Dermis microvascular lymphatic vessel endothelial cell (primary cell): ENCODE data around the gene NAA80. TPM values are rescaled to one million over a fixed set of nuclear protein-coding genes. Genes with fewer than 3 reads are reported as not detected.

Experiments
- DNase-seq, 2 donors: peaks; one replicate each; pipeline versions ENCODE4 v3.0.0 to v3.0.0-alpha.2; 2010; ENCODE audit warnings: low read depth in 2 of 2
- total RNA-seq: library from RNA; depleted of rRNA; stranded (reverse); fragments of >200 nt; gene quantifications from 2 replicates; pipeline ENCODE4 v1.2.1, GENCODE V29; 2014

The NAA80 gene
- total RNA-seq, 1 donor from 2014 or later: 4.5 TPM

DNA sequence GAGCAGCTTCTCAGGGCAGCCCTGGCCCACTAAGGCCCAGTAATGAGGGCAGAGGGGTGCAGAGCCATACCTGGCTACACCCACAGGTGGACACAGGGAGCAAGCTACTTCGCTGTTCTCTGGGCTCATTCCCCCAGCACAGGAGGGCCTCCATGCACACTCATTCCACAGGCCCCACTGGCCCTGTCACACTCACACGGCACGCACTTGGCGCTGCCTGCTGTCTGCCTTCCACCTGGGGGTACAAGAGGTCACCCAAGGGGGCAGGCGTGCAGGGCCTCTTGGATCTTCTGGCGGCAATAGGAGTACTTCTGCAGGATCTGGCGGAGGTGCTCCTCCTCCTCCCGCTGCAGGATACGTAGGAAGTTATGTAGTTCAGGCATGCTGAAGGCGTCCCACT is 31.1 kb upstream of the NAA80 start:
- no peak for DNase-seq

DNA sequence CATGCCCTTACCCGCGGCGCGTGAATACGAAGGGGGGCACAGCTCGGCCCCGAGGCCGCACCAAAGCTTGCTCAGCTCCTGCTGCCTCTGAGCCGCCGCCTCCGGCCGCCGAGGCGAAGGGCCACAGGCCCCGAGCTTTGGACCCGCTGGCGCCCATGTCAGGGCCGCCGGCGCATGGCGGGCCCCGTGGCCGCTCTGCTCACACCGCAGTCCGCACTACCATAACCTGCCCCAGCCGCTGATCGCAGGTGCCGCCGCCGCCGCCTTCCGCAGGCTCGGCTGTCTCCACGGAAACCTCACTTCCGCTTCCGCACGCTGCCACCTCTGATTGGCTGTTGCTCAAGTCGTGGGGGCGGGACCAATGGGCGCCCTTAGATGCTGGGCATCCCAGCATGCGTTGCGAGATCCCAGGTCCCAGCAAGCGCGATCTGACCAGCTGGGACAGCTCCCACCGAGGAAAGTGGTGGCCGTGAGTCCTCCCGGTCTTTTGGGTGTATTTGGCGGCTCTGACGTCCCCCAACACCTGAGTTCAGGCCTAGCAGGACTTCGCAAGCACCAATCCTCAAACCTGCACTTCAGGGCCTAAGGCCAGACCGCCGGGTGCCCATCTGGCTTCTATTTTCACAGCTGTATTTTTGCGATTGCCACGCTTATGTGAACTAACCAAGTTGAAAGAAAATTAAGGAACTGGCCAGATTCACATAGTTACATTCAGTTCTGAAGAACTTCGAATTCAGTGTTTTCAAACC is 28.9 kb upstream of the NAA80 start, which contains the start of gene TUSC2:
Gene TUSC2 (minus strand): TSS at position 281 of the 749 bp plus-strand sequence. CDS start 124 bp downstream, at position 157.
- DNase-seq: peak; percentile 93 to 98

- no peak for DNase-seq
Measured at GRCh38 chr3:50327129-50327528, 27.9 kb upstream of the NAA80 start.

- DNase-seq: no peak
Measured at GRCh38 chr3:50326182-50326541, 27.0 kb upstream of the NAA80 start.

DNA sequence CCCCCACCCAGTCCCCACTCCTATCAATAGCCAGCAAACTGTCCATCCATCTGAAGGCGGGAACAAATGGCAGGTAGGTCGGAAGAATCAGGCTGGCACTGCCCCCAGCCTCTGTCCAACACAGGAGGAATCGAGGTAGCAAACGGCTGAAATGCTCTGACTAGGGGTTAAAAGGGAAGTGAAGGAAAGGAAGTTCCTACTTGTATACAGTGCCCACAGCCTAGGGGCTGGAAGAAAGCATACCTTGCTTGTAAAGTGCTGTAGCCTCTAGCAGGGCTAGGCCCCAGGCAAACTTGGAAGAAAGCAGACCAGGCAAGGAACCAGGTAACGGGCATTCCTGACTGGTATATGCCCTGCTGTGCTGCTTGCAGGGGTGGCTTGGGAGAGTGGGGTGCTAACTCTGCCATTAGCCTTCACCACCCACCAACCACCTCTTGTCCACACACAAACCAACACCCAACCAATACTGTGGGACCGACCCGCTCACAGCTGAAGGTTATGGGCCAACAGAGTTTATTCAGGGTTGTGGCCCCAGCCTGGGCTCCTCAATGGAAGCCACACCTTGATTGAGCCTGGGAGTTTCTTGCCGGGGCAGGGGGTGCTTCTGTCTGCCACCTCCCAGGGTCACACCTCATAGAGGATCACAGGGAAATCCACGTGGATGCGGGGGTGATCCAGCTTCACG is 26.4 kb upstream of the NAA80 start:
- no peak for DNase-seq

DNA sequence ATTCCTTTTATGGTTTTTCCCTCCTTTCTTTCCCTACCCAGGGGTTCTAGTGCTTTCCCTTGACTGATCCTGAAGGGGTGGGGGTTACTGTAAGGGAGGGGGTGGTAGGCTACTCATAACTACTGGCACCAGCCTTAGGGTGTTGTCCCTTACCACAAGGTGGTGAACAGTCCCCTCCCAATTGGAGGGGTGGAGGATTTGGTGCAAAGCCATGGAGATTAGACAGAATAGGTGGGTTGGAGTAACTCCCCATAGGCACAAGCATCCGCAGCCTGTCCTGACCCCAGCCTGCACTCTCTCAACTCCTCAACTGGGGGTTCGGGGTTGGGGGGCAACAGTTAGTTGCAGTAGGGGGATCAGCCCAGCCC is 25.9 kb upstream of the NAA80 start:
- DNase-seq: no peak

- peak; percentile 83 to 87 for DNase-seq
Measured at GRCh38 chr3:50324351-50325112, 25.3 kb upstream of the NAA80 start.

DNA sequence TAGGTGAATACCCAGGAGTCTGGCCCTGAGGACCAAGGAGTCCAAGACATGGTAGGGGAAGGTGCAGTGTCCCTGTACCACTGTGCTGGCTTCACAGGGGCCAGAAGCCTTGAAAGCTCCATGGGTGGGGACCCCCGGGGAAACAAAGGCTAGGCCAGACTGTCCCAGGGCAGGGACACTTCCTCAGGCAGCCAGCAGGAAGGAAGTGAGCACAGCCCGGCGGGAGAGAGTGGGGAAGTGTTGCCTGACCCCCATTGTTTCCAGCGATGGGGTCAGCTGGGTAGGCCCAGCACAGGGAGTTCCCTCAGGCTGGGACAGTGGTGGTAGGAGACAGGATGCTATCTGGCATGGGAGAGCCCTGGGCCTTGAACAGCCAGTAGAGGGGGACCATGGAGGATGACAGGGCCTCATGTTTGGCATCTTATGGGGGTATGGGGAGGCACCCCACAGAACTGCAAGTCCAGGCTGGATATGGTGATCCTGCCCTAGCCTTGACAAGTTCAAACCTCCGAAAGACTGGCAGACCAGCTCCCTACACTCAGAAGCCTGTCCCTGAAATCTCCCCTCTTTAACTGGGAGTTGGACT is 24.5 kb upstream of the NAA80 start:
- DNase-seq: peak; percentile 95 to 96

DNA sequence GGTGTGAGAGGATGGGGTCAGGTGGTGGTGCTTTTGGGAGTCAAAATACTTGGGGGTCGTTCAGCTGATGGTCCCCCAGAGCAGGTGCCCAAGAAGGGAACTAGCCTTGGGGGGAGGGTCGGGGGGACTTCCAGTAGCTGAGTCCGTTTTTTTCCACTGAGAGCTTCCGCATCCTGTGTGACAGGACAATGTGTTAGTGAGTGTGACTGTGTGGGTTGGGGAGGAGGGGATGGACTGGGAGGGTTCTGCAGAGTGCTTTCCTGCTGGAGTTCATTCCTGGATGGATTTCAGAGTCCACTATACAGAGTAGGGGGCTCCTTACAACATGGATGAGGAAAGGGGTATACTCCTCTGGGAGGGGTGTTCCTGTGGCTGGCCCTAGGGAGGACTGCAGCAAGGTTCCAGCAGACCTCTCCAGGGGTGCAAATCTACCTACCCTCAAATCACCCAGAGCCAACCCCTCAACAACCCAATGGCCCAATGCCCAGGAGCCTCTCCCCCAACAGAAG is 23.9 kb upstream of the NAA80 start:
- peak; percentile 90 to 98 for DNase-seq

DNA sequence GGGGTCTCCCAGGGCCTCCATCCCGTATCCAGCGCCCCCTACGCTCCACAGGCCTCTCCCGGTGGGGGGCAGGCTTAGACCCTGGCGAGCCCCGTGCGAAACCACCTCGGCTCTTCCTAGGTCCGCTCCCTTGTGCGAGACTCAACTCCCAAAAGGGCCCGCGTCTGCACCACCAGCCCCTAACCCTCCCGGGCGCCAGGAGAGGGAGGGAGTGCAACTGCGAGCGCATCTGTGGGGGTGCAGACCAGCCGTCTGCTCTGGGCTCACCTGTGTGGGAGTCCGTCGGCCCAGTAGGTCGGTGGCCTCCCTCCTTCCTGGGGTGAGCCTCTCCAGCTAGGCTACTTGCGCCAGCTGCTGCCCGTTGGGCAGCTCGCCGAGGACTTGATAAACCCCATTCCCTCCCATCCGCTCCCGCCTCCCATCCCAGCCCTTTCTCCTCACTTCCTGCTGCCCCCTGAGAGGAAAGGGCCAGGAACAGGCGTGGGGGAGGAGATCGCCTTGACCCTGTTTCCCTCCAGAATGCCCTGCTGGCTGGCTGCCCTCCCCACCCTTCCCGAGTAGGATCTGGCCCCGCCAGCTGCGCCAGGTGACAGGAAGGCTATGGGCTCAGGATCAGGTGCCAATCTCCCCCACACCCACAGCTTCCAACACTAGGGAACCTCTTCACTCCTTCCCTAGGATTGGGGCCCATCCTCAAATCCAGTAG is 23.3 kb upstream of the NAA80 start, which contains the start of gene HYAL2:
Gene HYAL2 (minus strand): TSS at position 360 of the 706 bp plus-strand sequence. CDS start 2,256 bp downstream, outside the sequence.
- DNase-seq: peak; percentile 85 to 86

GRCh38 chr3:50322115-50322385 is 22.8 kb upstream of the NAA80 start:
- DNase-seq: no peak

DNA sequence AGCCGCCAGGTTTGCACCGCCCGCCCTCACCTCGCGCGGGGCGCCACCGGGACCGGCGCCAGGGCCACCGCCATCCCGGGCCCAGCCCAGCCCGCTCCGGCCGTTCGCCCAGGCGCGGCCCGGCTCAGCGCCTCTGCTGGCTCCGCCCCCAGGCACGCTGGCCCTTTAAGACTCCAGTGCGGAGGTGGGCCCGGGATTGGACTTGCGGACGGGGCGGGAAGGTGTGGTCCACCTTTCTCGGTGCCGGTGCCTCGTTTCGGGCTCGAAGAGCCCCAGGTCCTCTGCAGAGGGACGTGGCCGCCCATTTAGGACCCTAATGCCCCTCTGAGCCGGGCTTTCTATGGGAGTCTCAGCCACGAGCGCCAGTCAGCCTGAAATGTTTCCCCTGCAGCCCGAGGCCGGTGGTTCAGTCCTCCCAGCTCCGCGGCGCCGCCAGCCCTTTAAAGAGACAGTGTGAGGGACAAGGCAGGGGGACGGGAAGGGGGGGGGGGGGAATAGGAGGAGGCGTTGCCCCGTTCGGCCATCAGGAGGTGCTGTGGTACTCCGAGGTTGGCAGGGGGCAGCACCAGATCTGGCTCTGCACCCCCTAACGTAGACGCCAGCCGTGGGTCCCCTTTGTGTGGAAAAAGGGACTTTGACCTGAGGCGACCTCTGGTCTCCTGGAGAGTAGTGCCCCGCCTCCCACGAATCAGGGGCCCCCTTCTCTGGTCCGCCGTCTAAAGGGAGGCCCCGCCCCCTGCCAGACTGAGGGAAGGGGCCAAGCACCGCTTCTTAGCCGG is 22.3 kb upstream of the NAA80 start:
- peak; percentile 70 to 91 for DNase-seq

GRCh38 chr3:50320853-50321335 is 21.7 kb upstream of the NAA80 start:
- peak in 1 of 2 donors; percentile 76 for DNase-seq

GRCh38 chr3:50319894-50320625 is 20.9 kb upstream of the NAA80 start:
- DNase-seq: peak in 1 of 2 donors; percentile 60

DNA sequence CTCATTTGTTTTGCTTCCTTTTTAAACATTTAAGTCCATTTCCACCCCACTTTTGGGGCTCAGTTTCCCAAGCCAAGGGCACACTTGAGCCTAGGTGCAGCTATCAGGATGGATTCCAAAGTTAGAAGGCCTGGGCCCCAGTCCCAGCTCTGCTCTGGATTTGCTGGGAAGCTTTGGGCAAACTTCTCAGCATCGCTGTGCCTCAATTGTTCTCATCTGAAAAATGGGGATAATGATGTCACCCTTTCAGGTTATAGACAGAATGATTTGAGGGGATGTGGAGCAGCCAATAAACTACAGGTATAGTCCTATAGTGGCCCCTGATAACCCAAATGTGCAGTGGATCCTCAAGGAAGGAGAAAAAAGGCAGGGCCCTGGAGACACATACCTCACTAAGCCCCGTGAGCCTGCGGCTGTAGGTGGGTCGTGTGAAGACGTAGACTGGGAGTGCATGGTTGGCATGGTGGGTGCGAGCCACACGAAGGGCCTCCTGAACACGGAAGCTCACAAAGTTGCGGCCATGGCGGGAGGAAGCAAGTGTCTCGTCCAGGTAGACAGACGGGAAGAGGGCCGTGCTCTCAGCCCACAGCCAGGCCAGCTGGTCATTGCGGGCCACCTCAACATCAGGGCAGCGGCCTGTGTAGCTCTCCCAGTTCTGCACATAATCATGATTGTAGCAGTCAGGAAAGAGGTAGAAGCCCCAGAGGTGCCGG is 20.1 kb upstream of the NAA80 start:
- DNase-seq: no peak

GRCh38 chr3:50318615-50319014 is 19.4 kb upstream of the NAA80 start:
- no peak for DNase-seq

DNA sequence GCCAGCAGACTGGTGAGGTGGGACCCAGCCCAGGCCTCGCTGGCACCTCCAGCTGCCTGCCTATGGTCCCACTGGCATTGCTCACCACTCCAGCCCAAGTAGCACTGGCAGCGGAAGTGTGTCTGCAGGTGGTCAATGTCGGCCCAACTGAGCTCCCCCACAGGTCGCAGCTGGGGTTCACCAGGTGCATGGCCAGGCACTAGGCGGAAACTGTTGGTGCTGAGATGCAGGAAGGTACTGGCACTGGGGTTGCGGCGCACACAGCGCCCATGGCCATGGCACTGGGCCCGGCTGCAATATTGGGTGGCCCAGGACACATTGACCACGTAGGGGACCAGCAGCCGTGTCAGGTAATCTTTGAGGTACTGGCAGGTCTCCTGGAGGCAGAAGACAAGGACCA is 19.0 kb upstream of the NAA80 start:
- DNase-seq: no peak

- DNase-seq: no peak
Measured at GRCh38 chr3:50317300-50317699, 18.1 kb upstream of the NAA80 start.
